Left forelimb (tissue), 1 donor: ENCODE data around the gene ANKRD29.
"Not testable (repeated sequence)": the region's sequence is repeated elsewhere in the genome, so short reads cannot be mapped to it uniquely, and the experiment has no call there.

Source experiments
- DNase-seq: peaks from one replicate; pipeline ENCODE4 v3.0.0-alpha.2; 2018; ENCODE audit warnings: low spot score

The ANKRD29 gene

DNA sequence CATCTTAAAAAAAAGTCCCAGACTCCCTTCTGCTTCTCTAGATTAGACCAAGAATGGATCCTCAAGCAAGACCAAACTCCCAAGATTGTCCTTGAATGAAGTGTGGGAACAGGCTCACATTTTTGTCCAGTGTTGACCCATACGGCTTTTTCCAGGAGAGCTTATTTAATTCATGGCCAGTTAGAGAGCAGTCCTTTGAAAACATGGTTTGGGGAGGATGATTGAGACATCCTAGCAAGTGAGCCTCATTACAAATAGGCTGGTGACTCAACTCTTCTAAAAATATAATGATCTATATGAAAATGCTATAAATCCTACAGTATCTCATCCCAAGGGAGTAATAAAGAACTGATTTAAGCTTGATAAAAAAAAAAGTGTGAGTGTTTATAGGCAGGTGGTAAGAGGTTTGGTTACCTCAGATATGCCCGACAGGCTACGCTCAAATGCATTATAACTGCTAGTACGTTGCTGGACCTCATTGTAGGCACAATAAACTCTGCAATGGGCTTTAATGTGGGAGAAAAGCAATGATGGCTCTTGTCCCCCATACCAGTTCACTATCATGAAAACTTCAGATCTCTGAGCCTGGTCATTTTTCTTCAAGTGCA, 17.0 kb downstream of the ANKRD29 start:
- no peak for DNase-seq

DNA sequence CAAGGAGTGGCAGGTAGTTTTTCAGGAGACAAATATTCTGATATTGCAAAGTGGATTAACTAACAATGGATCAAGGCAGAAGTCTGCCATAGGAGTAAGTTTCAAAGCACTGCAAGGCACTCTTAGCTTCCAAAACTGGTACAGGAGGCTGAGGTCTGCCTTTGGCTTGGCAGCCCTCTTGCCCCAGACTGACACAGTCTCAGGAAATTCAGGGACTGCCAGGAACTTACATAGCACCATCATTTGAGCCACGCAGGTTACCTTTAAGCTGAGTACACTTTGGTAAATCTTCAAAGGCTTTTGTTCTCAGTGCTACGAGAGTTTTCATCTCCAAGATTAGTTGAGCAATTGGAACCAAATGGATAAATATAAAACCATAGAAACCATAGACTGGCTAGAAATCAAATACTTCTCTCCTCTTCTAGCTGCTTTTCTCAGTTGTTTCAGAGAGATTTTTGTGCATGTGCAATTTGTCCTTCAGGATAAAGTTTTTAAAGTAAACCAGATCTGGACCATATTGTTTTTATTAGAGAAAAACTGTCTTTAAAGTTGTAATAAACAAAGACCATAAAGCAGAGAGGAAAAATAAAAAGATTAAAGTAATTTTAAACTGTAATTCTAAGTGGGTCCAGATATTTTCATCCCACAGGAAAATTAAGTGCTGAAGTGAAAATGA, 18.8 kb downstream of the ANKRD29 start:
- DNase-seq = no peak

DNA sequence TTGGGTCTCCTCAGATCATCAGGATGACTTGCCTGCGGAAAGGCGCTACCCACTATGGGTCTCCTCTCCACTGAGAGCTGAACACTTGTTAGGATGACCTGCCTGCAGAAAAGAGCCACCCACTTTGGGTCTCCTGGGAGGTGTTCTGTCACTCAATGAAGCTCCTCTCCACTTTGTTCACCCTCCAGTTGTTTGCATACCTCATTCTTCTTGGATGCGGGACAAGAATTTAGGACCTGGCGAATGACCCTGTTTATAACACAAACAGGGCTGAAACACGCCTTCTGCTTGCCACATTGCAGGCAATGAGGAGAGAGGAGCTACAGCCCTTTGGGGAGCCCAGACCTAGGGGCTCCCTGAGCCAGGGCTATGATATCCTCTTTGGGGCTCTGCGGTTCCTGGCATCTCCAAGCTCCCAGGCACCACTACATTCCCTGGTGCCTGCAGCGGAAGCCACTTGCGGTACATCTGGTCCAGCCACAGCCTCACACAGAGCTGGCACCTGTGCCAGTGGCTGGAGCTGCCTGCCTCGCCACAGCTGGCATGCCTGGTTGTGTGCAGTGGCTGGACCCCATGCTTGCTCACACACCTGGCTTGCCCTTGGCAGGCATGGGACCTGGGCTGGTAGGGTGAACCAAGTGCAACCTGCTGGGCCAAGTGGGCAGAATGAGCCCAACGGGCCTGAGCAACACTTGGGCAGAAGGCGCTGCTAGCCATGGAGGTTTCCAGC, 20.6 kb downstream of the ANKRD29 start:
- no peak for DNase-seq

DNA sequence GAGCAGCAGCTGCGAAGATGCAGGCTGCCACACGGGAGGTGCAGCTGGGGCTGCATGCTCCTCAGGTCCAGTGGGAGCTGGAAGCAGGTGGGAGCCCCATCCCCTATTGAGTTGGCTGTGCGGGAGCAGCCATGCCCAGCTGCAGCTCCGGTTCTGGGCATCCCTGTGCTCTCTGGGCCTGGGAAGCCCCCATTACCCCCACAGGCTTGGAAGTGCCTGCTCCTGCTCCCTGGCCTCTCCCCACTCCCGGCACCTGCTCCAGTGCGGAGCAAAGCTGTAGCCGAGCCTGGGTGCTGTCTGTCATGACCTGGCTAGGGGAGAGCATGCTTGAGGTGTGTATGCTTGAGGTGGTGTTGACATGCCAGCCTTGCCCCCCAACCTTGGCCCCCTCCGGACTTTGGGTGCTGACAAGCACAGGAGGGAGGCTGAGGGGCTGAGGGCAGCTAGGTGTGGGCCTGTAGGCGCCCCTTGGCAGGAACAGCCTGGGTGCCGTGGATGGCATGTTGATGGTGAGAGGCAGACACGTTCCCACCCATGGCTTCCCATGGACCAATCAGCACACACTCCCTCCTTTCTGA, 21.5 kb downstream of the ANKRD29 start:
- no peak for DNase-seq

DNA sequence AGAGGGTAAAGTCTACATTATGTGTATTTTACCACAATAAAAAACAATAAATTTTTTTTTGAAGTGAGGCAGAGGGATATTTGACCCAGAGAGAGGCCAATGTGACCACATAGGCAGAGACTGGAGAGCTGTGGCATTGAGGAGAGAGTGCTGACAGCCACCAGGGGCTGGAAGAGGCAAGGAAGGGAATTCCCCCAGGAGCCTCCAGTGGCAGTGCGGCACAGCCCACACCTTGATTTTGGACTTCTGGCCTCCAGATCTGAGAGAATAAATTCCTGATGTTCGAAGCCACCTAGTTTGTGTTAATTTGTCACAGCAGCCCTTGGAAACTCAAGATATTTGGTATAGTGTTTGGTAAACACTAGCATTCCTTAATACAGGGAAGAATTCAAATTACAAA, 22.7 kb downstream of the ANKRD29 start:
- no peak for DNase-seq

DNA sequence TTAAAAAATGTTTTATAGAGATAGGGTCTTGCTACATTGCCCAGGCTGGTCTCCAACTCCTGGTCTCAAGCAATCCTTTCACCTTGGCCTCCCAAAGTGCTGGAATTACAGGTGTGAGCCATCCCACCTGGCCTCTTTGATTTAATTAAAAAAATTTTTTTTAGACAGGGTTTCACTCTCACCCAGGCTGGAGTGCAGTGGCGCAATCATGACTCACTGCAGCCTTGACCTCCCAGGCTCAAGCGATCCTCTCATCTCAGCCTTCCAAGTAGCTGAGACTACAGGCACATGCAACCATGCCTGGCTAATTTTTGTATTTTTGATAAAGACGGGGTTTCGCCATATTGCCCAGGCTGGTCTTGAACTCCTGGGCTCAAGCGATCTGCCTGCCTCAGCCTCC, 26.3 kb downstream of the ANKRD29 start:
- not testable (repeated sequence) for DNase-seq

DNA sequence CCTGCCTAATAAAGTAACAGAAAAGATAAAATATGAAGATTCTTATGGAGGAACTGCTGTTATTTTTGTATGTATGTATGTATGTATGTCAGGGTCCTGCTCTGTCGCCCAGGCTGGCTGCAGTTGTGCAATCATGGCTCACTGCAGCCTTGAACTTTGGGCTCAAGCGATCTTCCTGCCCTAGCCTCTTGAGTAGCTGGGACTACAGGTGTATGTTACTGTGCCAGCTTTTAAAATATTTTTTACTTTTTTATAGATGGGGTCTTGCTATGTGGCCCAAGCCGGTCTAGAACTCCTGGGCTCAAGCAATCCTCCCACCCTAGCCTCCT, 26.7 kb downstream of the ANKRD29 start:
- DNase-seq = no peak

DNA sequence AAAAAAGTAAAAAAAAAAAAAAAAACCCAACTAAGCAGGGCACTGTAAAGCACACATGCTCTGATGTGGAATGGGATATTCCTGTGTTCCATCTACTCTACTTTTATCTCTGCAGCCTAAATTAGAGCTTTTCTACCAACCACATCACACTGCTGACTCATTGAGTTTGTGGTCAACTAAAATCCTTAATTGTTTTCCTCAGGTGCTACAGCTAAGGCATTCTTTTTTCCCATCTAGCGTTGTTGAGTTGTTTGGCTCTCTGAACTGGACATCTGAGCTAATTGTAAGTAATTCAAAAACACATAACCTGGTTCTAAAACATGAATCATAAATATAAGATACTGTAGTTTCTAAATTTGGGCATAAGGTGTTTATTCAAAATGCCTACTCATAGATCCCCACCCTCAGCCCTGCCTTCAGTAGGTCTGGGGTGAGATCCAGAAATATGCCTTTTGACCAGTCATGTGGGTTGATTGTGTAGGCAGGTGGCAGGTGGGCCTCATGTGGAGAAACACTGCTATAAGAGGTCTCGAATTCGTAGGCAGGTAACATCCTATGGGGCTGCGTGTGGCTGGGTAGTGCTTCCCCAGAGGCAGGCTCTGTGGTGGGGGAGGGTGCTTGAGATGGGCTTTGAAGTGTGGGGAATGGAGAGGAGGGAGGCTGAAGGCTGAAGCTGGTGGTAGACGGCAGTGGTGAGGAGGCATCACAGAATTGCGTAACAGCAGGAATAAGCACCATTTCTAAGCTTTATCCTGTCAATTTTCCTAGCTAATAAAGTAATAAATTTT, 27.2 kb downstream of the ANKRD29 start:
- no peak for DNase-seq

DNA sequence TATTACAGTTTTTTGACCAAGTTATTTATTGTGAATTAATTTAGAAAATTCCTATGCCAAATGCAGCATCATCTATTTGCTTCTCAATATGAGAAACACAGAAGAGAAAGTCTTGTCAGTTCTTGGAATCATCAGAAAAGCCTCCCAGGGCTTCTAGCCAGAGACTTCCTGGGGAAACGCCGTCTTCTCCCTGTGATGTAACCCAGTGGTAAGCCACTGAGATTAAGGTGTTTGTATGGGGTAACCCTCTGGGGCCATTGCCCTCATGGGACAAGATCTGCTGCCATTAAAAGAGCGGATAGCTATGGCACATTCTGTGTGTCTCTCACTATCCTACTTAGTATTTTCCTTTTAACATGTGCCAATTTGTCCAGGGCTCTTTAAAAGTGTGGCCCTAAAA, 28.0 kb downstream of the ANKRD29 start:
- DNase-seq = no peak

DNA sequence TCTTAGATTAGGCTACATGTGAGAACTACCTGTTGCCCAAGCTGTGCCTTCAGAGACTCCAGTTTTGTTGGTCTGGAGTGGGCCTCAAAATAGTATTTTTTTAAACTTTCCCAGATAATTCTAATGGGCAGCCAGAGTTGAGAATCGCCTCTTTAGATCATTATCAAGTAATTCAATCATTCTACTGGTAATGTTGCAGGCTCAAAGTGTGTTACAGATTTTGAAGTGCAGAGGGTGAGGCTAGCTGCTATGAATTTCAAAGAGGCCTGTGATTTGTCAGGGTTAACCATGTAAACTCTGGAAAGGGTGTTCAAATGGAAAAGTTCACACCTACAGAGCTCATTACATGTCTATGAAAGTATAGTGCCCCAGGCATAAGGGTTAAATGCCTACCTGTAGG, 30.1 kb downstream of the ANKRD29 start:
- DNase-seq = no peak

DNA sequence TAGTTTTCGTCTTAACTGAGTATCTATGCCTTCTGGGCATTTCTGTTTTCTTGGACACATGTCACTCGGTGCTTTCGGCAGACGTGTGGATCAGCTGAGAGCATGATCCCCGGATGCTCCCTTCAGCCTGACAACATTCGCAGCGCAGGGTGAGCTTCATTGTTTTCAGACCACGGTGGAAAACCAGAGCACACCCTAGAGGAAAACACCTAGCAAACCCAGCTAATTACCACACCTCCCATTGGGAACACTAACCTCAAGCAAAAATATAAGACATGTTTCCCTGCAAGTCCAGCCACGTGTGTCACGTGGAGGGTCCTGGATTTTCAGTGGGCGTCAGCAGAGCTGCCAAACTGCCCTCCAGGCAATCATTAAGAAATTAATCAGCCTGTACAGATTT, 31.0 kb downstream of the ANKRD29 start:
- no peak for DNase-seq

DNA sequence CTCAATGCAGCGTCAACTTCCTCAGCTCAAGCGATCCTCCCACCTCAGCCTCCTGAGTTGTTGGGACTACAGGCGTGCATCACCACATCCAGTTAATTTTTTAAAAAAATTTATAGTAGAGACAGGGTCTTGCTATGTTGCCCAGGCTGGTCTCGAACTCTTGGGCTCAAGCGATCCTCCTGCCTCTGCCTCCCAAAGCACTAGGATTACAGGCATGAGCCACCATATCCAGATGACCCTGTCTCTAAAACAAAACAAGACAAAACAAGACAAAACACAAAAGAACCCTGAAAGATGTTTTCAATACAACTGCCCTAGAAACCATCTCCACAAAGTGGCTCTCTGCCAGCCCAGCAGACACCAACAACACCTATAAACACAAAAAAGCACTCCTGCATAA, 31.4 kb downstream of the ANKRD29 start:
- no peak for DNase-seq

DNA sequence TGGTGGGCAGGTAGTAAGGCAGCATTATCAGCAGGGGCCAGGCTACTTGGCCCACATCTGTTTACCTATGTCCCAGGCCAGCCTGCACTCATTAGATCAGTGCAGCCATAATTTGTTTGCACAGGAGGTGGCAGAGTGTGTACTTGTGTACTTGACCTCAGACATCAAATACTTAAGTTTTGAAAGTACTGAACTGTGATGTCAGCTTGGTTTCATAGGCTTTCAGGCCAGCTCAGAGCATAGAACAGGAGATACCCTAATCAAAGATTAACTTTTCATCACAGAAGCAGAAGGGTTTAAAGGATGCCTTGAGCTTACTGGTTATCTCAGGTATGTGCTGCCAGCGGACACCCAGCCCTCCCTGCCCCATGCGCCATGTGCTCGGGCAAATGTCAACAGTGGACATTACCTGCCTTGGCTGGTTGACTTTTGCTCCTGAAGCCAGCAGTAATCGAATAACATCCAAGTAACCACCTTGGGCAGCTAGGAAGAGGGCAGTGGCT, 33.2 kb downstream of the ANKRD29 start:
- DNase-seq = no peak

DNA sequence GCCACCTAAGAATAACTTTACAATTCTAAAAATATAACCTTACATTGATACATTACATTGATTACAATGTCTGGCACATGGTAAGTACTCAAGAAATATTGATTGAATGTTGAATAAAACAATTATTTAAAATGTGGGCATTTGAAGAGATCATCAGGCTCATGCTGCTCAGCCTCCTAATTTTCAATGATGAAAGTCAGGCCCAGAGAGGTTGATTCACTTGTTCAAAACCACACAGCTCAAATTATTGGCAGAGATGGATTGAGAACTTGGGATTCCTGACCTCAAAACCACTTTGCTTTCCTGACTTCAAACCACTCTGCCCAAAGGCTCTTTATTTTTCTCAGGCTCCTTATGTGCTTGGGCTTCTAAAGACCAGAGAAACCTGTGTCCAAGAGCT, 34.7 kb downstream of the ANKRD29 start:
- DNase-seq = no peak

DNA sequence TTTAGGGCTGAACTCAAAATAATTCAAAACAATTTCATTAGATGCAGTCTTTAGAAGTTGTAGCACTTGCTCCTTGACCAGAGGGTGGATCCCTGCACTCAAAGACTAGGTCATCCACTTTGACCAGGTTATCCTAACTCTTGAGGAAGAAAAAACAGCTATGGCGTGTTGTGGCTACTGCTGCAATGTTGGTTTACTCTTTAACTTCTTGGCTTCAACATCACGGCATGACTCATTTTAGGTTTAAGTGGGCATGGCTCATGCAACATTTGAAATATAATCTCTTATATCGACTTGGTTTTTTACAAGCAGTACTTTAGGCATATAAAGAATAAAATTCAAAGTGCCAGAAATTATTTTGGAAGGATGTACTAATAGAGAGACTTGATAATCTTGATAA, 35.4 kb downstream of the ANKRD29 start:
- DNase-seq = no peak

DNA sequence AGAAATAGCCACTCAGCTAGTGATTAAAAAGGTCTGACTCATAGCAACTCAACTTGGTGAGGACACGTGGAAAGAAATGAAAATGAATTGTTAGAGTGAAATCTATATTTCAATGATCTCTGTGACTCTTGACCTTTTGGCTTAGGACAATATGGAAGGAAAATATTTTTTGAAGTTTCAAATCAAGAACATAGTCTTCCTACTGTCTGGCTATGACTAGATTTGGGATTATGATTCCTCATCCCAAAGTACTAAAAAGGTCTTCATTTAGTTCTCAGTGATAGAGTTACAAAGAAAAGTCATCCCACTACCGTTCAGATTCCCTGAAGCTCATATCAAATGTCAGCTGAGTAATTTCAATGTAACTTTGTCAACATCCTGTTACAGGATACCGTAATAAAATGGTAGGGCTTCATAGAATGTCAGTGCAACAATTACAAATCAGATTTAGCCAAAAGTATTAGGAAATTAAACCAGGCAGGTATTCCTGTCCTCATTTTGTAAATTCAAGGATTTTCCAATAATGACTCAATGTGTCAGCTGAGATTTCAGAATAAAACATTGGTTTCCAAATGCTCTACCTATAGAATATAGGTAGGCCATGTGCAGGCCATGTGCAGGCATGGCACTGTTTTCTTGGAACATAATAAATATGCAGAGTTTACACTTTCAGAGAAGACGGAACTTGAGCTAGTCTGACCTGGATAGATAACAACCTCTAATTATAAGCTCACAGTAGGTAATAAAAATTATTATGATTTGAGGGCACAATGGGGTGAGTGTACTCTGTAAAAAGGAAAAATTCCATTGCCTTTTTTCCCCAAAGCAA, 36.0 kb downstream of the ANKRD29 start:
- DNase-seq = no peak

DNA sequence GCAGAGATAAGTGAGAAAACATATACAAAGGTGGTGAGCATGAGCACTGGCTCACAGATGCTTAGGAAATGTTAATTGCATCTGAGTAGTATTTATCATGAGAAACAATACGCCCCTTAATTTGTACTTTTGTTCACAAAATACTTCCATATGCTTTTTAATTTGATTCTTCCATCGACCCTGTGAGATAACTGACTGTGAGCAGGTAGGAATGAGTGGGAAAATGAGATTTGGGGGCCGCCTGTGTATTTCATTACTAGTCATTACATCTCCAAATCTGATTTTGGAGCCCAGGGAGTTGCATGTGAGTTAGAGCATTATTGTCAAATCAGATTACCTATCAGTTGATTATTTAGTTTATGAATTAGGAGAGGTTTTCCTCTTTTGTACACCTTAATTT, 39.7 kb downstream of the ANKRD29 start:
- no peak for DNase-seq

DNA sequence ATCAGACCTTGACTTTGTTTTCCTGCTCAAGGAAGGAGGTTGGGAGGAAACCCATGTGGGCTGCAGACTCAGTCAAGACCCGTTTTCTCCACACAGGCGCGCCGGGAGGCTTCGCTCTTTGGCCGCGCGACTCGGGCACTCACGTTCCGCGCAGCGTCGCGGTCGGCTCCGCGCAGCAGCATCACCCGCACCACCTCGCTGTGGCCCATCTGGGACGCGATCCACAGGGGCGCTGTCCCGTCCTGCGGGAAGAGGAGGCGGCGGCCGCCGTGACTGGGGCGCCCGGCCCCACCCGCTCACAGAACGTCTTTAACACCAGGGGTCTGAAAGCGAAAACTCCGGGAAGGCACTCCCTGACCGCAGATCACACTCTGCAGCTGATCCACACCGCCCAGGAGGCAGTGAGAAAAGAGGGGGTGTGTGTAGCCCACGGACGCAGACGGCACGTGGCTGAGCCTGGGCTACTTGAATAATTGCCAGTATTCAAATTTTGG, 43.3 kb downstream of the ANKRD29 start:
- DNase-seq = peak; percentile 68

DNA sequence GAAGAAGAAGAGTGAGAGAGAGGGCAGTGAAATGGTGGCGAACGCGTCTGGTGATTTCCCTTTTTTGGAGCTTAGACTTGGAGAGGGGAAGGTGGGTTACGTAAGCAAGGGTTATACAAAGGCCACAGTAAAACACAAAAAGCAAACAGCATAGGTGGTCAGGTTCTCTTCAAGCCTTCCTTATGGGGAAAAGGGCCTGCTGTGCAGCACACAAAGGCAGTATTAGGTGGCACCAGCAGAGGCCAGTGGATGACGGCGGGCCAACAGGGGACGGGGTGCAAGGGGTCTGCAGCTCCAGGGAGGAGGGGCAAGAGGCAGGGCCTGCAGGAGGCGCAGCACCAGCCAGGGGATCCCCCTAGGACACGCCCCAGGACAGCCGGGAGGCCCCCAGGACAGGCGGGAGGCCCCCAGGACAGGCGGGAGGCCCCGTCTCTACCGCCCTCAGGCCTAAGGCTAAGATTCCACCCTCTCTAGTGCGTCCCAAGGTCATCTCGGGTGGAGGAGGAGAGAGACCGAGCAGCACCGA, 43.8 kb downstream of the ANKRD29 start:
- DNase-seq = peak; percentile 69

DNA sequence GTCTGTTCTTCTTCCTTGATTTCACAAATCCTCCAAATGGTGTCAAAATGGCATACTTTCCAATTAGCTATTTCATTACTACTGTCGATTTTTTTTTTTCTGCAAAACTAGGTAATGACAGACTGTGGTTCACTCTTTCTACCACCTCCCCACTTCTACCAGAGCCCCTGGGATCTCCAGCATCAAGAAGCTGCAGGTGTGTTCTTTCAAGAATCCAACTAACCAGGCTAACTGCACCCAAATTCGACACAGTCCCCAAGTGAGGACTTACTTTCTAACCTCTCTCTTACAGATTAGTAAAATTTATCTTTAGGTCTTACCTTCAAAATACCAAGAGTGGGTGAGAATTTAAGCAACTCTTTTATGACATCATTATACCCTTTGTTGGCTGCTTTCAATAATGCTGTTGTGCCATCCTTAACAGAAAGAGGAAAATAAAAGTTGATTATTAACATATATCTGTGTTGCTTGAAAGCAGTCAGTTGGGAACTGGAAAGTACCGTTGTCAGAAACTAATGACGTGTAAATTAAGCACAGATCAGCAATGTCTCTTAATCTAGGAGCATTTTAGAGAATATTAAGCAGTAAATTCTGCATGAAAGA, 45.2 kb downstream of the ANKRD29 start:
- no peak for DNase-seq

DNA sequence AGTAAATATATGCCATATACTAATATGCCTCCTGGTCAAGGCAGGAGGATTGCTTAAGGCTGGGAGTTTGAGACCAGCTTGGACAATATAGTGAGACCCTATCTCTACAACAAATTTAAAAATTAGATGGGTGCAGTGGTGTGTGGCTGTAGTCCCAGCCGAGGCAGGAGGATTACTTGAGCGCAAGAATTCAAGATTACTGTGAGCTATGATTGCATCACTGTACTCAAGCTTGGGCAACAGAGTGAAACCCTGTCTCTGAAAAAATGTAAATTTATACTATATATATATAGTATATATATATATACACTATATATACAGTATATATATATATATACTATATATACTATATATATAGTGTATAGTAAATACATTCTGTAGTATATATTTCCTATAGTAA, 46.5 kb downstream of the ANKRD29 start:
- no peak for DNase-seq
